HepG2 (cell line): ENCODE data around the gene SIGLEC14. TPM values are rescaled to one million over a fixed set of nuclear protein-coding genes. Genes with fewer than 3 reads are reported as not detected.

Experiments
- ATAC-seq: fragments of 200-7000 bp; cut with Tn5 transposase; 3 replicates; pipeline ENCODE4 v1.9.1; 2020; ENCODE audit warnings: mild to moderate bottlenecking, moderate library complexity
- BruUV-seq: library from RNA; stranded (reverse); fragments of 400-500 nt; replicated peaks from 2 replicates; lab custom pipeline; 2021; lab: Mats Ljungman, UMichigan
- CTCF ChIA-PET: fragments of 300-600 bp; formaldehyde crosslinking; extraction: SDS; loops from one replicate; lab custom pipeline; 2021; ENCODE audit warnings: low total read pairs, inconsistent platforms, low intra/inter-chr PET ratio; lab: Yijun Ruan, JAX
- POLR2A ChIA-PET: fragments of 350-600 bp; sonication (Branson Sonifier 250); formaldehyde crosslinking; loops from one replicate; lab custom pipeline; 2020; ENCODE audit warnings: antibody characterized with exemption, inconsistent platforms; lab: Yijun Ruan, JAX
- DNase-seq: peaks from one replicate; pipeline ENCODE4 v3.0.0-alpha.2; 2015; ENCODE audit warnings: low spot score
- FAIRE-seq: peaks from 3 replicates; lab custom pipeline; 2011; peaks lifted over from hg19 to GRCh38; lab: Jason Lieb, UNC
- H2AFZ ChIP-seq: one replicate; pipeline ENCODE4 v1.6.1; 2011; ENCODE audit warnings: low read length, inconsistent platforms
- H3K27ac ChIP-seq: fragments of 300-600 bp; 3 replicates; pipeline ENCODE4 v1.8.0; 2011; ENCODE audit warnings: mixed run types, mild to moderate bottlenecking, mixed read lengths, low read length, inconsistent platforms; ENCODE audit not compliant: insufficient read depth; ENCODE audit errors: extremely low read length
- H3K27me3 ChIP-seq, 2 experiments: fragments of 200-600 bp in 1 of 2; 2 replicates in 1 of 2; 3 replicates in 1 of 2; pipeline versions ENCODE4 v1.6.0 to v1.8.0; 2011; ENCODE audit warnings: low read length in 2 of 2, mild to moderate bottlenecking in 2 of 2, moderate library complexity in 2 of 2, inconsistent platforms in 1 of 2; ENCODE audit not compliant: insufficient read depth in 2 of 2, control insufficient read depth in 1 of 2
- H3K36me3 ChIP-seq, 2 experiments: fragments of 200-600 bp in 1 of 2; replicated peaks in 1 of 2; 2 replicates in 1 of 2; 3 replicates in 1 of 2; pipeline versions ENCODE4 v1.5.1 to v1.8.0; 2011; ENCODE audit warnings: low read length in 2 of 2, inconsistent platforms in 1 of 2; ENCODE audit not compliant: insufficient read depth in 2 of 2, control insufficient read depth in 1 of 2
- H3K4me1 ChIP-seq: 2 replicates; pipeline ENCODE4 v1.5.1; 2012; ENCODE audit warnings: low read length, inconsistent platforms; ENCODE audit not compliant: insufficient read depth
- H3K4me2 ChIP-seq: 2 replicates; pipeline ENCODE4 v1.6.0; 2011; ENCODE audit warnings: low read depth, low read length, inconsistent platforms
- H3K4me3 ChIP-seq, 3 experiments: fragments of 200-600 bp in 1 of 3; sonication (generic), shearing (Covaris generic) in 1 of 3; replicated peaks in 1 of 3; 2 replicates each; pipeline ENCODE4 v1.5.1; 2011 to 2016; ENCODE audit warnings: low read length in 3 of 3, inconsistent platforms in 2 of 3, low read depth in 2 of 3, mild to moderate bottlenecking in 2 of 3, control low read depth in 1 of 3, mixed read lengths in 1 of 3; ENCODE audit not compliant: insufficient read depth in 1 of 3
- H3K79me2 ChIP-seq: one replicate; pipeline ENCODE4 v1.6.1; 2011; ENCODE audit warnings: low read length, inconsistent platforms; ENCODE audit not compliant: insufficient read depth
- H3K9ac ChIP-seq: 2 replicates; pipeline ENCODE4 v1.6.0; 2011; ENCODE audit warnings: mild to moderate bottlenecking, low read depth, low read length, inconsistent platforms; ENCODE audit not compliant: insufficient read depth
- H3K9me3 ChIP-seq: 2 replicates; pipeline ENCODE4 v1.5.1; 2012; ENCODE audit warnings: mild to moderate bottlenecking, low read length
- H4K20me1 ChIP-seq: 2 replicates; pipeline ENCODE4 v1.6.0; 2011; ENCODE audit warnings: inconsistent platforms, mild to moderate bottlenecking, low read length, moderate library complexity; ENCODE audit not compliant: insufficient read depth
- HNRNPLL ChIP-seq: fragments of 200-400 bp; formaldehyde crosslinking; IDR thresholded peaks from 2 replicates; pipeline ENCODE4 v1.6.1; 2017; ENCODE audit warnings: mild to moderate bottlenecking, low read depth, low read length; ENCODE audit not compliant: poor library complexity, severe bottlenecking
- MLLT10 ChIP-seq: sonication (generic); formaldehyde crosslinking; IDR thresholded peaks from 2 replicates; pipeline ENCODE4 v1.4.0; 2020; ENCODE audit warnings: missing genetic modification reagents
- SP2 ChIP-seq: sonication (generic); formaldehyde crosslinking; IDR thresholded peaks from 2 replicates; pipeline ENCODE4 v1.5.1; 2020; ENCODE audit warnings: mild to moderate bottlenecking, missing genetic modification reagents
- SSRP1 ChIP-seq: IDR thresholded peaks from 2 replicates; pipeline ENCODE4 v1.6.1; 2016; ENCODE audit warnings: control low read depth
- SYNCRIP ChIP-seq: fragments of 200-400 bp; formaldehyde crosslinking; IDR thresholded peaks from 2 replicates; pipeline ENCODE4 v1.6.1; 2018; ENCODE audit warnings: mild to moderate bottlenecking, low read depth, low read length; ENCODE audit not compliant: insufficient read depth
- ZFP37 ChIP-seq: sonication (generic); formaldehyde crosslinking; IDR thresholded peaks from 2 replicates; pipeline ENCODE4 v1.4.0; 2020; ENCODE audit warnings: missing genetic modification reagents, borderline replicate concordance
- WGBS: methylation state at CpG from one replicate; pipeline ENCODE4 v1.1.6; 2017; ENCODE audit warnings: low lambda C conversion rate; 5-methylcytosine and 5-hydroxymethylcytosine counted together
- in situ Hi-C: cut with HindIII; loops from 2 replicates; pipeline ENCODE4 v1.10.0; 2017; ENCODE audit warnings: low pct_unique_long_range_greater_than_20kb; ENCODE audit not compliant: extremely low pct_ligation_motif_present
- intact Hi-C: fragments of 100-400 bp; cut with micrococcal nuclease; formaldehyde crosslinking; loops from one replicate; pipeline ENCODE4 v1.10.0; 2022; ENCODE audit not compliant: unreplicated experiment
- polyA plus RNA-seq, 8 experiments: library from polyadenylated mRNA; depleted of rRNA in 3 of 8; stranded (reverse) in 7 of 8; unstranded in 1 of 8; fragments of >200 nt; fragmentation: Illumina TruSeq in 4 of 8; extraction: Trizol in 4 of 8; gene quantifications; 2 replicates each; pipeline versions ENCODE4 v1.2.1 to v1.2.3, GENCODE V29; 2011 to 2016; ENCODE audit warnings: low read depth in 4 of 8, missing spikeins in 1 of 8, mixed read lengths in 1 of 8; ENCODE audit not compliant: insufficient read depth in 1 of 8
- total RNA-seq, 5 experiments: library from RNA; depleted of rRNA; stranded (reverse); fragments of >200 nt; fragmentation: Illumina TruSeq; extraction: Trizol; gene quantifications; 2 replicates each; pipeline ENCODE4 v1.2.3, GENCODE V29; 2016; ENCODE audit warnings: low read depth in 1 of 5
- TF ChIP-seq, protein P1 (sequence below): sonication (generic); formaldehyde crosslinking; IDR thresholded peaks from 2 replicates; pipeline ENCODE4 v1.8.1; 2023; ENCODE audit warnings: missing genetic modification reagents, mild to moderate bottlenecking, borderline replicate concordance
- TF ChIP-seq, protein P2 (sequence below): sonication (generic); formaldehyde crosslinking; IDR thresholded peaks from 2 replicates; pipeline ENCODE4 v1.5.0; 2020; ENCODE audit warnings: mild to moderate bottlenecking, missing genetic modification reagents

Gene SIGLEC14
- total and polyA plus RNA-seq, 2 of the 13 experiments (the other 11 are each of a cell fraction or from before 2014, with no cell fraction given): 0.05 to 0.09 TPM

DNA sequence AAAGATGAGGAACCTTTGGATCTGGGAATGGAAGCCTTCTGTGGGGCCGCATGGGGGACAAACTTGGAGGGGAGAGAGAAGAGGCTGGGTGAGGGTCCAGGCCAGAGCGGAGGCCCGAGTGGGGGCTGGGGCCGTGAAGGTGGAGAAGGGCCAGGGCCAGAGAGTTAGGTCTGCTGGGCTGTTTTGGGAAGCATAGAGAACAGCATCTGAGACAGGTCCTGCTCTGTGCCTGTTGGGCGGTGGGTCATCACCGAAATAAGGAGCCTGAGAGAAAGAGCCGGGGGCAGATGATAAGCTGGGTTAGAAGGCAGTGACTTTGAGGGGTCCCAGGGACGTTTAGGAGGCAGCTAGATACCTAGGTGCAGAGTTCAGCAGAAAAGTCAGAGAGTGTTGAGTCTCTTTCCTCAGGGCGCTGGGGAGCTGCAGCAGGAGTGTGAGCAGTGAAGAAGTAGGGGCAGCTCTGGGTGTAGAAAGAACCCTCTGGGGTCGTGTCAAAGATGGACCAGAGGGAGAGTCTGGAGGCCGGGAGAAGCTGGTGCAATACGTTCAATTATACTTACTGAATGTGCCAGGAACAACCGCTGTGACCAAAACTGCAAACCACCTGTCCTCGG is 49.2 kb upstream of the SIGLEC14 start (continued):
- TF ChIP-seq, protein P1, sequence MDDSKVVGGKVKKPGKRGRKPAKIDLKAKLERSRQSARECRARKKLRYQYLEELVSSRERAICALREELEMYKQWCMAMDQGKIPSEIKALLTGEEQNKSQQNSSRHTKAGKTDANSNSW (CRISPR knock-in tag): no peak

- in situ Hi-C loops: no loop called here
- DNase-seq: no peak
Measured at GRCh38 chr19:51695088-51695487, 48.5 kb upstream of the SIGLEC14 start.

More at GRCh38 chr19:51695088-51695487, 48.5 kb upstream of the SIGLEC14 start:
- 89% methylated on average over 3 of the region's 9 CpGs for WGBS
- Histone ChIP-seq H3K36me3 (peaks cover 4 to 6% of the 10 kb centered on the region in 2 experiments; a peak in 1 of 5 replicates), H3K4me3 (no peak overlapping the region), H3K9me3 (no peaks in the 10 kb centered on the region), H3K9ac (no peak overlapping the region), H2AFZ (no peak overlapping the region), H4K20me1 (peaks cover 15% of the 10 kb centered on the region; the same call in 1 of the 2 replicates), H3K4me1 (peaks cover 8% of the 10 kb centered on the region; the same call in 1 of the 2 replicates), H3K27ac (no peak overlapping the region), H3K27me3 (no peaks in the 10 kb centered on the region), H3K79me2 (no peaks in the 10 kb centered on the region), H3K4me2 (no peak overlapping the region)
- BruUV-seq: no TSS peak
- FAIRE-seq (no peak), ATAC-seq (no peak)
- intact Hi-C loops: no loop called here
- TF ChIP-seq SSRP1: no peak
- no peak for TF ChIP-seq SYNCRIP
- TF ChIP-seq MLLT10: no peak
- TF ChIP-seq HNRNPLL: no peak
- TF ChIP-seq, protein P2, sequence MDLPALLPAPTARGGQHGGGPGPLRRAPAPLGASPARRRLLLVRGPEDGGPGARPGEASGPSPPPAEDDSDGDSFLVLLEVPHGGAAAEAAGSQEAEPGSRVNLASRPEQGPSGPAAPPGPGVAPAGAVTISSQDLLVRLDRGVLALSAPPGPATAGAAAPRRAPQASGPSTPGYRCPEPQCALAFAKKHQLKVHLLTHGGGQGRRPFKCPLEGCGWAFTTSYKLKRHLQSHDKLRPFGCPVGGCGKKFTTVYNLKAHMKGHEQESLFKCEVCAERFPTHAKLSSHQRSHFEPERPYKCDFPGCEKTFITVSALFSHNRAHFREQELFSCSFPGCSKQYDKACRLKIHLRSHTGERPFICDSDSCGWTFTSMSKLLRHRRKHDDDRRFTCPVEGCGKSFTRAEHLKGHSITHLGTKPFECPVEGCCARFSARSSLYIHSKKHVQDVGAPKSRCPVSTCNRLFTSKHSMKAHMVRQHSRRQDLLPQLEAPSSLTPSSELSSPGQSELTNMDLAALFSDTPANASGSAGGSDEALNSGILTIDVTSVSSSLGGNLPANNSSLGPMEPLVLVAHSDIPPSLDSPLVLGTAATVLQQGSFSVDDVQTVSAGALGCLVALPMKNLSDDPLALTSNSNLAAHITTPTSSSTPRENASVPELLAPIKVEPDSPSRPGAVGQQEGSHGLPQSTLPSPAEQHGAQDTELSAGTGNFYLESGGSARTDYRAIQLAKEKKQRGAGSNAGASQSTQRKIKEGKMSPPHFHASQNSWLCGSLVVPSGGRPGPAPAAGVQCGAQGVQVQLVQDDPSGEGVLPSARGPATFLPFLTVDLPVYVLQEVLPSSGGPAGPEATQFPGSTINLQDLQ (CRISPR knock-in tag): no peak
- TF ChIP-seq ZFP37 (CRISPR knock-in tag): no peak
- TF ChIP-seq SP2: no peak
- ChIA-PET CTCF (no interaction called here), POLR2A (no interaction called here)
